K562 (cell line): ENCODE measurements around the gene RASSF1. TPM values are rescaled to one million over a fixed set of nuclear protein-coding genes. Genes with fewer than 3 reads are reported as not detected.
A peak's percentile ranks its signal among the peaks of the same experiment; 100 is the strongest.

Experiments
- BCOR ChIP-seq: fragments of 450-650 bp; IDR thresholded peaks from 2 replicates; pipeline ENCODE4 v1.6.1; 2016
- E2F6 ChIP-seq, 2 experiments: IDR thresholded peaks; 2 replicates each; pipeline ENCODE4 v1.6.1; 2011; ENCODE audit warnings: borderline replicate concordance in 1 of 2, control low read depth in 1 of 2, low read depth in 1 of 2, low read length in 1 of 2, mild to moderate bottlenecking in 1 of 2, mixed read lengths in 1 of 2, moderate library complexity in 1 of 2; ENCODE audit not compliant: insufficient read depth in 1 of 2, insufficient read length in 1 of 2, poor library complexity in 1 of 2, severe bottlenecking in 1 of 2; ENCODE audit errors: extremely low read depth in 1 of 2
- ESRRA ChIP-seq: fragments of 450-650 bp; IDR thresholded peaks from 2 replicates; pipeline ENCODE4 v1.6.1; 2014; ENCODE audit warnings: low read depth, mild to moderate bottlenecking, moderate library complexity, borderline replicate concordance
- FOXA3 ChIP-seq, 2 experiments: fragments of 450-650 bp in 1 of 2; sonication (generic) in 1 of 2; formaldehyde crosslinking; IDR thresholded peaks in 1 of 2; conservative IDR thresholded peaks in 1 of 2; 2 replicates each; pipeline versions ENCODE4 v1.4.0 to v1.8.0; 2020 to 2022; ENCODE audit warnings: mild to moderate bottlenecking in 2 of 2, missing genetic modification reagents in 1 of 2
- FOXK2 ChIP-seq, 2 experiments: fragments of 450-650 bp; IDR thresholded peaks in 1 of 2; conservative IDR thresholded peaks in 1 of 2; 2 replicates each; pipeline ENCODE4 v1.6.1; 2016; ENCODE audit warnings: low read depth in 2 of 2, mild to moderate bottlenecking in 1 of 2
- KDM5B ChIP-seq: fragments of 200-600 bp; sonication (generic); IDR thresholded peaks from 2 replicates; pipeline ENCODE4 v1.6.1; 2012; ENCODE audit warnings: low read depth, mild to moderate bottlenecking, moderate library complexity, low read length, control low read depth, inconsistent platforms; ENCODE audit not compliant: insufficient replicate concordance
- NBN ChIP-seq: fragments of 450-650 bp; IDR thresholded peaks from 2 replicates; pipeline ENCODE4 v1.6.1; 2016; ENCODE audit warnings: low read depth, mild to moderate bottlenecking
- NR2C2 ChIP-seq, 2 experiments: fragments of 200-800 bp in 1 of 2; sonication (Bioruptor generic) in 1 of 2; sonication (generic) in 1 of 2; formaldehyde crosslinking in 1 of 2; IDR thresholded peaks; 2 replicates each; pipeline versions ENCODE4 v1.6.1 to v1.8.0; 2016 to 2022; ENCODE audit warnings: mild to moderate bottlenecking in 1 of 2, missing compliant biosample characterization in 1 of 2, missing genetic modification characterization in 1 of 2, missing genetic modification reagents in 1 of 2
- POLR2B ChIP-seq: fragments of 450-650 bp; IDR thresholded peaks from 2 replicates; pipeline ENCODE4 v1.6.1; 2018; ENCODE audit warnings: low read depth; ENCODE audit not compliant: partially characterized antibody
- PTRF ChIP-seq: fragments of 450-650 bp; IDR thresholded peaks from 2 replicates; pipeline ENCODE4 v1.6.1; 2016; ENCODE audit warnings: mild to moderate bottlenecking, missing genetic modification characterization, missing compliant biosample characterization
- PTTG1 ChIP-seq: fragments of 450-650 bp; IDR thresholded peaks from 2 replicates; pipeline ENCODE4 v1.6.1; 2016; ENCODE audit warnings: low read depth, mild to moderate bottlenecking, missing genetic modification characterization, missing compliant biosample characterization
- RAD21 ChIP-seq, 2 experiments: fragments of 250-450 bp in 1 of 2; fragments of 450-650 bp in 1 of 2; sonication (Bioruptor Pico) in 1 of 2; formaldehyde crosslinking in 1 of 2; IDR thresholded peaks in 1 of 2; conservative IDR thresholded peaks in 1 of 2; 2 replicates each; pipeline versions ENCODE4 v1.4.0 to v1.8.0; 2020 to 2022; ENCODE audit warnings: mild to moderate bottlenecking in 2 of 2, moderate library complexity in 1 of 2
- RBM15 ChIP-seq: fragments of 200-400 bp; formaldehyde crosslinking; IDR thresholded peaks from 2 replicates; pipeline ENCODE4 v1.6.1; 2018; ENCODE audit warnings: mild to moderate bottlenecking, low read length, moderate library complexity; ENCODE audit not compliant: insufficient read depth
- RCOR1 ChIP-seq, 2 experiments: IDR thresholded peaks; 2 replicates each; pipeline ENCODE4 v1.6.1; 2012; ENCODE audit warnings: low read depth in 2 of 2, low read length in 2 of 2, borderline replicate concordance in 1 of 2, improper control_type of control experiment in 1 of 2
- SAP30 ChIP-seq: fragments of 200-600 bp; sonication (generic); IDR thresholded peaks from 2 replicates; pipeline ENCODE4 v1.6.1; 2012; ENCODE audit warnings: borderline replicate concordance, low read depth, mild to moderate bottlenecking, moderate library complexity, low read length, control low read depth, inconsistent platforms; ENCODE audit not compliant: insufficient read depth, poor library complexity, severe bottlenecking
- SIRT6 ChIP-seq: IDR thresholded peaks from one replicate; pipeline ENCODE4 v1.6.1; 2012; ENCODE audit warnings: low read depth, mild to moderate bottlenecking, control low read depth, inconsistent platforms, low read length, moderate library complexity
- SIX5 ChIP-seq, 2 experiments: IDR thresholded peaks; 2 replicates each; pipeline ENCODE4 v1.6.1; 2011; ENCODE audit warnings: low read length in 2 of 2, borderline replicate concordance in 1 of 2, low read depth in 1 of 2, mild to moderate bottlenecking in 1 of 2, moderate library complexity in 1 of 2; ENCODE audit not compliant: insufficient read depth in 1 of 2
- SMAD2 ChIP-seq: fragments of 150-350 bp; IDR thresholded peaks from 2 replicates; pipeline ENCODE4 v1.6.1; 2014; ENCODE audit warnings: low read depth, mild to moderate bottlenecking, low read length
- YBX1 ChIP-seq: fragments of 450-650 bp; IDR thresholded peaks from 2 replicates; pipeline ENCODE4 v1.7.1; 2016; ENCODE audit warnings: mild to moderate bottlenecking
- ZNF184 ChIP-seq: sonication (generic); formaldehyde crosslinking; IDR thresholded peaks from 2 replicates; pipeline ENCODE4 v1.5.0; 2020; ENCODE audit warnings: missing genetic modification reagents
- ZNF324 ChIP-seq: fragments of 250-450 bp; sonication (Bioruptor Pico); IDR thresholded peaks from 2 replicates; pipeline ENCODE4 v1.4.0; 2020; ENCODE audit warnings: mild to moderate bottlenecking
- ZNF354B ChIP-seq: fragments of 250-450 bp; sonication (Bioruptor Pico); IDR thresholded peaks from 2 replicates; pipeline ENCODE4 v1.4.0; 2020
- ZNF384 ChIP-seq: IDR thresholded peaks from 2 replicates; pipeline ENCODE4 v1.6.1; 2012; ENCODE audit warnings: low read depth, low read length, improper control_type of control experiment
- polyA plus RNA-seq, 8 experiments: library from polyadenylated mRNA; depleted of rRNA in 4 of 8; stranded (reverse) in 5 of 8; unstranded in 3 of 8; fragments of >200 nt; fragmentation: Nextera tagmentation in 2 of 8; fragmentation: Illumina TruSeq in 1 of 8; extraction: Ambion mirVana in 2 of 8; extraction: Trizol in 1 of 8; gene quantifications; 2 replicates each; pipeline versions ENCODE4 v1.2.1 to v1.2.3, GENCODE V29; 2011 to 2014; ENCODE audit warnings: inconsistent platforms in 1 of 8, missing spikeins in 1 of 8
- total RNA-seq, 7 experiments: library from RNA; depleted of rRNA in 6 of 7; stranded (reverse); fragments of >200 nt in 6 of 7; fragmentation: Illumina TruSeq in 2 of 7; extraction: Trizol in 2 of 7; gene quantifications; 2 replicates each; pipeline versions ENCODE4 v1.2.1 to v1.2.3, GENCODE V29; 2011 to 2021; ENCODE audit warnings: low replicate concordance in 1 of 7
- TF ChIP-seq, protein P1 (sequence below): sonication (generic); IDR thresholded peaks from 2 replicates; pipeline ENCODE4 v1.6.1; 2016

The RASSF1 gene
- total and polyA plus RNA-seq, 9 of the 15 experiments (the other 6 are each of a cell fraction or from before 2014, with no cell fraction given) = 3.6 to 57.1 (median 24.6) TPM

DNA sequence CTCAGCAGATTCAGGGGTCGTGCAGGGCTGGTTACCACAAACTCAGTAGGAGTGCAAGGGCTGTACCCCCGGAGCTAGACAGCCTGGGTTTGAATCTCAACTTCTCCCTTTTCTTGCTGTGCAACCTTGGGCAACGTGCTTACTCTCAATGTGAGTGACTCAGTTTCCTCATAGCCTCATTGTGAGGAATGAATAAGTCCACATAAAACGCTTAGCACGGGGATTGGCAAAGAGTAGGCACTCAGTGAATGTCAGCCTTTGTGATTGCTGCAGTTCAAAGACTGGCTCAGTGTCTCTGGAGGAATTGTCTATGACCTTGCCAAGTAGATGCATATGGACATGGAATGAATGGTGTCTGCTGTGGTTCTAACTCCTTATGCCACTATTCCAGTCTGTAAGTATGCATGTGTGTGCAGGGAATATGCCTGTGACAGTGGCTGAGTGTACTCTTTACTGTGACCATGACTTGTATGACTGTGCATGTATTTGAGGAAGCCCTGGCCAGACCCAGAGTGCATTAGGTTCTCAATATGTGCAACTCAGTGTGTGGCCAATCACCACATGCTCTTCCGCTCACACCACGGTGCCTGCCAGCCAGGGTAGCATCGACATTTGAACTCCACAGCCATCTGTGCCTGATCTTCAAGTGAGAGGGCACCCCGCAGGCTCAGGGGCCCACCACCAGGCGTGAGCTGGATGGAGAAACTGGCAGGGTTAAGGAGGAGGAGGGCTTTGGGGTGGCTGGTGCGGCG lies 40.5 kb downstream of the RASSF1 start (continued):
- TF ChIP-seq ZNF354B (CRISPR knock-in tag) (no peak), FOXK2 (conservative IDR thresholded peaks at IDR 0.05 in 1 of 2, IDR thresholded peaks at IDR 0.05 in 1 of 2; ENCODE audit: low read depth in 2 of 2) (0 out of 4 replicates have a peak, but pooled peaks of 1 of the 2 experiments have one; percentile 43), SMAD2 (no peak), SIRT6 (no peak), KDM5B (peak; percentile 52), PTTG1 (tag) (0 out of 2 replicates have a peak, but pooled peaks have one; percentile 43), ESRRA (no peak), RAD21 (CRISPR knock-in tag; conservative IDR thresholded peaks at IDR 0.05 in 1 of 2, IDR thresholded peaks at IDR 0.05 in 1 of 2) (no peak), ZNF184 (no peak), RBM15 (no peak), ZNF324 (CRISPR knock-in tag) (0 out of 2 replicates have a peak, but pooled peaks have one; percentile 13), NR2C2 (CRISPR knock-in tag; IDR thresholded peaks at IDR 0.05) (no peak), NR2C2 (tag; IDR thresholded peaks at IDR 0.05) (peak; percentile 45; the same call in 1 of the 2 replicates), PTRF (tag) (no peak), FOXA3 (CRISPR knock-in tag; conservative IDR thresholded peaks at IDR 0.05 in 1 of 2, IDR thresholded peaks at IDR 0.05 in 1 of 2) (peak in 1 of 2 experiments; percentile 51; a peak in 1 of 4 replicates), BCOR (no peak), SAP30 (peak; percentile 54), NBN (no peak), POLR2B (peak; percentile 12), SIX5 (IDR thresholded peaks at IDR 0.05; ENCODE audit: borderline replicate concordance in 1 of 2, insufficient read depth in 1 of 2, low read depth in 1 of 2, low read length in 2 of 2) (no peak), ZNF384 (no peak), YBX1 (no peak), RCOR1 (IDR thresholded peaks at IDR 0.05; ENCODE audit: borderline replicate concordance in 1 of 2, low read depth in 2 of 2, low read length in 2 of 2) (no peak), E2F6 (IDR thresholded peaks at IDR 0.05; ENCODE audit: borderline replicate concordance in 1 of 2, extremely low read depth in 1 of 2, insufficient read depth in 1 of 2, insufficient read length in 1 of 2, low read depth in 1 of 2, low read length in 1 of 2, poor library complexity in 1 of 2, severe bottlenecking in 1 of 2) (peak in 1 of 2 experiments; percentile 57)
- TF ChIP-seq, protein P1, sequence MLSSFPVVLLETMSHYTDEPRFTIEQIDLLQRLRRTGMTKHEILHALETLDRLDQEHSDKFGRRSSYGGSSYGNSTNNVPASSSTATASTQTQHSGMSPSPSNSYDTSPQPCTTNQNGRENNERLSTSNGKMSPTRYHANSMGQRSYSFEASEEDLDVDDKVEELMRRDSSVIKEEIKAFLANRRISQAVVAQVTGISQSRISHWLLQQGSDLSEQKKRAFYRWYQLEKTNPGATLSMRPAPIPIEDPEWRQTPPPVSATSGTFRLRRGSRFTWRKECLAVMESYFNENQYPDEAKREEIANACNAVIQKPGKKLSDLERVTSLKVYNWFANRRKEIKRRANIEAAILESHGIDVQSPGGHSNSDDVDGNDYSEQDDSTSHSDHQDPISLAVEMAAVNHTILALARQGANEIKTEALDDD = no peak
